Endothelial cell of umbilical vein (primary cell): ENCODE data around the gene PLEKHA6.

ENCODE experiments used
- EZH2 ChIP-seq: IDR thresholded peaks from 2 replicates; pipeline ENCODE4 v1.6.1; 2012; ENCODE audit warnings: borderline replicate concordance, low read depth, mild to moderate bottlenecking, moderate library complexity, low read length, inconsistent platforms; ENCODE audit not compliant: severe bottlenecking
- FOS ChIP-seq: IDR thresholded peaks from 2 replicates; pipeline ENCODE4 v1.6.1; 2011; ENCODE audit warnings: mild to moderate bottlenecking, low read length, moderate library complexity, borderline replicate concordance; ENCODE audit not compliant: insufficient read depth
- GATA2 ChIP-seq: IDR thresholded peaks from 2 replicates; pipeline ENCODE4 v1.7.0; 2011; ENCODE audit warnings: low read depth, mild to moderate bottlenecking, moderate library complexity, mixed read lengths, low read length; ENCODE audit not compliant: insufficient read length, insufficient read depth
- JUN ChIP-seq: IDR thresholded peaks from 2 replicates; pipeline ENCODE4 v1.6.1; 2011; ENCODE audit warnings: borderline replicate concordance, low read depth; ENCODE audit not compliant: insufficient read length, insufficient read depth
- MYC ChIP-seq: IDR thresholded peaks from one replicate; pipeline ENCODE4 v1.6.1; 2011; ENCODE audit warnings: mild to moderate bottlenecking, low read depth, low read length
- POLR2A ChIP-seq: IDR thresholded peaks from 2 replicates; pipeline ENCODE4 v1.6.1; 2012; ENCODE audit warnings: low read depth, mild to moderate bottlenecking, control low read depth, low read length
- POLR2AphosphoS5 ChIP-seq: IDR thresholded peaks from 2 replicates; pipeline ENCODE4 v1.6.1; 2012; ENCODE audit warnings: low read depth, mild to moderate bottlenecking, control low read depth, low read length, moderate library complexity; ENCODE audit not compliant: insufficient read depth
- TF ChIP-seq, protein P1 (sequence below), 2 donors: IDR thresholded peaks; 1 replicate in 1 of 2; 2 replicates in 1 of 2; pipeline ENCODE4 v1.5.1; 2011; ENCODE audit warnings: low read length in 2 of 2, mild to moderate bottlenecking in 2 of 2, moderate library complexity in 2 of 2, control low read depth in 1 of 2, inconsistent platforms in 1 of 2, low read depth in 1 of 2; ENCODE audit not compliant: insufficient read depth in 1 of 2; ENCODE audit errors: extremely low read depth in 1 of 2
- TF ChIP-seq, protein P2 (sequence below): IDR thresholded peaks from 2 replicates; pipeline ENCODE4 v1.6.1; 2011; ENCODE audit not compliant: insufficient read depth, insufficient read length

DNA sequence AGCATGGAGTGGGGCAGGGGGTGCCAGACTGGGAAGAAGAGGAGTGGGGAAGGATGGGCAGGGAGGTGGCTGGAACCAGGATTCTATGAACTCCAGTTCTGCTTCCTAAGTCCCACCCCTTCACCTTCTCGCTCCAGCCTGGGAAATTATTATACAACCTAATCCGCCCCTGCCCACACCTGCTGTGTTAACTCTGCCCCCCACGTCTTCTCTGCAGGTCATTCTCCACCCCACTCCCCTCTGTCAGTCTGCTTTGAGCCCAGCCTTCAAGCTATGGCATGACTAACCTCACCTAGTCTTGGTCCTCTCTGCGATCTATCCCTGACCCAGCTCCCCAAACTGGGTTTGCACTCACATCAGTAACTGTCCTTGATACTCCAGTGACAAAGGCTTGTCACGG is 99.9 kb downstream of the PLEKHA6 start:
- TF ChIP-seq, protein P1, sequence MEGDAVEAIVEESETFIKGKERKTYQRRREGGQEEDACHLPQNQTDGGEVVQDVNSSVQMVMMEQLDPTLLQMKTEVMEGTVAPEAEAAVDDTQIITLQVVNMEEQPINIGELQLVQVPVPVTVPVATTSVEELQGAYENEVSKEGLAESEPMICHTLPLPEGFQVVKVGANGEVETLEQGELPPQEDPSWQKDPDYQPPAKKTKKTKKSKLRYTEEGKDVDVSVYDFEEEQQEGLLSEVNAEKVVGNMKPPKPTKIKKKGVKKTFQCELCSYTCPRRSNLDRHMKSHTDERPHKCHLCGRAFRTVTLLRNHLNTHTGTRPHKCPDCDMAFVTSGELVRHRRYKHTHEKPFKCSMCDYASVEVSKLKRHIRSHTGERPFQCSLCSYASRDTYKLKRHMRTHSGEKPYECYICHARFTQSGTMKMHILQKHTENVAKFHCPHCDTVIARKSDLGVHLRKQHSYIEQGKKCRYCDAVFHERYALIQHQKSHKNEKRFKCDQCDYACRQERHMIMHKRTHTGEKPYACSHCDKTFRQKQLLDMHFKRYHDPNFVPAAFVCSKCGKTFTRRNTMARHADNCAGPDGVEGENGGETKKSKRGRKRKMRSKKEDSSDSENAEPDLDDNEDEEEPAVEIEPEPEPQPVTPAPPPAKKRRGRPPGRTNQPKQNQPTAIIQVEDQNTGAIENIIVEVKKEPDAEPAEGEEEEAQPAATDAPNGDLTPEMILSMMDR (IDR thresholded peaks at IDR 0.05; ENCODE audit: extremely low read depth in 1 of 2, insufficient read depth in 1 of 2, low read depth in 1 of 2, low read length in 2 of 2): no peak
- no peak for TF ChIP-seq POLR2AphosphoS5
- no peak for TF ChIP-seq FOS
- no peak for TF ChIP-seq POLR2A
- TF ChIP-seq, protein P2, sequence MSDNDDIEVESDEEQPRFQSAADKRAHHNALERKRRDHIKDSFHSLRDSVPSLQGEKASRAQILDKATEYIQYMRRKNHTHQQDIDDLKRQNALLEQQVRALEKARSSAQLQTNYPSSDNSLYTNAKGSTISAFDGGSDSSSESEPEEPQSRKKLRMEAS: no peak
- TF ChIP-seq EZH2: no peak
- TF ChIP-seq JUN: no peak
- no peak for TF ChIP-seq MYC
- TF ChIP-seq GATA2: no peak
